ENCODE results near the gene CCDC178.

CCDC178 gene

DNA sequence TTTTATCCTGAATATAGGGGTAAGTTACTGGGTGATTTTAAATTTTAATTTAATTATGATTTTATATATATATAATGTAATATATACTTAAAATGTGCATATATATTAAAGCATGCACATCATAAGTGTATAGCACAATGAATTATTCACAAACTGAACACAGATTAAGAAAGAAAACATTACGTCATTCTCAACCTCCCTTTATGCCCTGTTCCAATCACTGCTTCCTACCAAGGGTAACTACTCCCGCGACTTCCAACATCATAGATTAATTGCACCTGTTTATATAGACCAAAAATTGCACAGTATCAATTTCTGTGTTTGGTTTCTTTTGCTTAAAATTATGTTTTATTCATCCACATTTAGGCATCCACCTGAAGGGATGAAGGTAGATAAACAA is 366.4 kb downstream of the CCDC178 start:
- Histone ChIP-seq H3K9me3 (ENCODE audit: severe bottlenecking) (no peaks in the 10 kb centered on the region), H3K36me3 (ENCODE audit: low read depth) (no peaks in the 10 kb centered on the region), H3K27me3 (ENCODE audit: insufficient read depth, poor library complexity, severe bottlenecking) (no peaks in the 10 kb centered on the region), H3K4me1 (ENCODE audit: insufficient read depth, poor library complexity, severe bottlenecking) (no peaks in the 10 kb centered on the region), H3K4me3 (ENCODE audit: severe bottlenecking) (no peak overlapping the region), H3K27ac (ENCODE audit: poor library complexity, severe bottlenecking) (no peak overlapping the region)
- no peak for ATAC-seq (ENCODE audit: low read depth)
- no peak for DNase-seq (ENCODE audit: low spot score)
- TF ChIP-seq, protein P1, sequence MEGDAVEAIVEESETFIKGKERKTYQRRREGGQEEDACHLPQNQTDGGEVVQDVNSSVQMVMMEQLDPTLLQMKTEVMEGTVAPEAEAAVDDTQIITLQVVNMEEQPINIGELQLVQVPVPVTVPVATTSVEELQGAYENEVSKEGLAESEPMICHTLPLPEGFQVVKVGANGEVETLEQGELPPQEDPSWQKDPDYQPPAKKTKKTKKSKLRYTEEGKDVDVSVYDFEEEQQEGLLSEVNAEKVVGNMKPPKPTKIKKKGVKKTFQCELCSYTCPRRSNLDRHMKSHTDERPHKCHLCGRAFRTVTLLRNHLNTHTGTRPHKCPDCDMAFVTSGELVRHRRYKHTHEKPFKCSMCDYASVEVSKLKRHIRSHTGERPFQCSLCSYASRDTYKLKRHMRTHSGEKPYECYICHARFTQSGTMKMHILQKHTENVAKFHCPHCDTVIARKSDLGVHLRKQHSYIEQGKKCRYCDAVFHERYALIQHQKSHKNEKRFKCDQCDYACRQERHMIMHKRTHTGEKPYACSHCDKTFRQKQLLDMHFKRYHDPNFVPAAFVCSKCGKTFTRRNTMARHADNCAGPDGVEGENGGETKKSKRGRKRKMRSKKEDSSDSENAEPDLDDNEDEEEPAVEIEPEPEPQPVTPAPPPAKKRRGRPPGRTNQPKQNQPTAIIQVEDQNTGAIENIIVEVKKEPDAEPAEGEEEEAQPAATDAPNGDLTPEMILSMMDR (IDR thresholded peaks at IDR 0.05; ENCODE audit: poor library complexity, severe bottlenecking), result no peak

DNA sequence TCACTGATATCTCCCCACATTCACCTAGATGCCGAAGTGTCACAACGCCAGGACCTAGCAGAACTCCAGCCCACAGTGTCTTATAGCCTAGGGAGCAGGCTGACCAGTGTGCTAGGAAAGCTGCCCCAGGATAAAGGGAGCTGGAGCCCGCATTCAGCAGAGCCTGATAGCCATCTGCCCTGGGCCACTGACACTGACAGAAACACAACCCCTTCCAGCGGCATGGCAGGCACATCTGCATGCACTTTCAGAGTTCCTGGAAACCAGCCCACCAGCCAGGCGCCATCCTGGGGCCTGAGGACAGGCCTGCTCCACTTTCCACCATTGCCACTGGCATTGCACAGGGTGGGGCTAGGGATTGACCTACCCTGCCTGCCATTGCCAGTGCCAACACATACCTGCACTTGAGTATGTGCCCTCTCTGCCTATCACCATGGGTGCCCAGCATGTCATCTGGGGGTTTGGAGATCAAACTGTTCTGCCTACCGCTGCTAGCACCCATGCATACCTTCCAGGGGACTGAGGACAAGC is 377.6 kb downstream of the CCDC178 start:
- H3K9me3 ChIP-seq (ENCODE audit: severe bottlenecking), result no peaks in the 10 kb centered on the region
- H3K4me1 ChIP-seq (ENCODE audit: insufficient read depth, poor library complexity, severe bottlenecking), result no peaks in the 10 kb centered on the region
- no peak for DNase-seq (ENCODE audit: low spot score)
- H3K36me3 ChIP-seq (ENCODE audit: low read depth), result no peaks in the 10 kb centered on the region
- H3K4me3 ChIP-seq (ENCODE audit: severe bottlenecking), result no peak overlapping the region
- TF ChIP-seq, protein P1 (IDR thresholded peaks at IDR 0.05; ENCODE audit: poor library complexity, severe bottlenecking), result no peak
- no peak for ATAC-seq (ENCODE audit: low read depth)
- H3K27ac ChIP-seq (ENCODE audit: poor library complexity, severe bottlenecking), result no peak overlapping the region
- H3K27me3 ChIP-seq (ENCODE audit: insufficient read depth, poor library complexity, severe bottlenecking), result no peaks in the 10 kb centered on the region

DNA sequence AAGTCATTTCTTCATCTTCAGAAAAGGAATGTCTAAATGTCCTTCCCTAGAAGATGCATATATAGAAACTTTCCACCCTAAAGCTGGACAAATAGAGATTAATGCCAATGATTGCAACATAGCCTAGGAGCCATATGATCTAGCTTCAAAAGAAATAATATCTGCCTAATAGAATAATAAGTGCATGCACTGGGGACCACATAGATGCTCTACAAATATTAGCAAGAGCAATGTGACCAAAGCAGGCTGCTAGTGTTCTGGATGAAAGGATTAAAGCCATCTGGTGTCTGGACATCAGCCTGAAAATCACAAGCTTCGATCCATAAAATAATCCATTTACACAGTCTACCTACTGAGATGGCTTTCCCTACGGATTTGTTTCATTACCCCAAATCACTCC is 387.6 kb downstream of the CCDC178 start:
- ATAC-seq (ENCODE audit: low read depth), result no peak
- H3K36me3 ChIP-seq (ENCODE audit: low read depth), result no peaks in the 10 kb centered on the region
- no peaks in the 10 kb centered on the region for H3K9me3 ChIP-seq (ENCODE audit: severe bottlenecking)
- no peak overlapping the region for H3K27ac ChIP-seq (ENCODE audit: poor library complexity, severe bottlenecking)
- DNase-seq (ENCODE audit: low spot score), result no peak
- H3K27me3 ChIP-seq (ENCODE audit: insufficient read depth, poor library complexity, severe bottlenecking), result peaks cover 8% of the 10 kb centered on the region
- no peak overlapping the region for H3K4me3 ChIP-seq (ENCODE audit: severe bottlenecking)
- TF ChIP-seq, protein P1 (IDR thresholded peaks at IDR 0.05; ENCODE audit: poor library complexity, severe bottlenecking), result no peak
- no peaks in the 10 kb centered on the region for H3K4me1 ChIP-seq (ENCODE audit: insufficient read depth, poor library complexity, severe bottlenecking)

DNA sequence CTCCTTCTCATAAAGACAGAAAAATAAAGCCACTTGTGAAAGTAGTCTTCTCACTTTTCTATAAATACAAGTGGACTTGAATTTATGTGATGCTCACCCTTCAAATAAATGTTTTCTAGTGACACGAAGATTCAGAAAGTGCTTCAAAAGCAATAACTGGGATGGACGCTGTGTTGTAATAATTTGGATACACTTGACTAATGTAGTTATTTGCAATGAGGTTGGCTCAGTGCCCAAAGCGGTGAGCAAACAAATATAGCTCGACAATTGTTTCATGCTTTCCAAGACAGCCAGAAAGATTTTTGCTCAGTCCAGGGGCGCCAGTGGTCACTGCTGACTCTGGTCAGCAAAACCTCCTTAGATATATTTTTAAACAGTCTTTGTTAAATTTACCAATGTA is 389.1 kb downstream of the CCDC178 start:
- Histone ChIP-seq H3K27ac (ENCODE audit: poor library complexity, severe bottlenecking) (no peak overlapping the region), H3K9me3 (ENCODE audit: severe bottlenecking) (no peaks in the 10 kb centered on the region), H3K36me3 (ENCODE audit: low read depth) (no peaks in the 10 kb centered on the region), H3K4me3 (ENCODE audit: severe bottlenecking) (no peak overlapping the region), H3K4me1 (ENCODE audit: insufficient read depth, poor library complexity, severe bottlenecking) (no peaks in the 10 kb centered on the region), H3K27me3 (ENCODE audit: insufficient read depth, poor library complexity, severe bottlenecking) (peaks cover 11% of the 10 kb centered on the region)
- DNase-seq (ENCODE audit: low spot score), result no peak
- TF ChIP-seq, protein P1 (IDR thresholded peaks at IDR 0.05; ENCODE audit: poor library complexity, severe bottlenecking), result no peak
- ATAC-seq (ENCODE audit: low read depth), result peak; percentile 50

DNA sequence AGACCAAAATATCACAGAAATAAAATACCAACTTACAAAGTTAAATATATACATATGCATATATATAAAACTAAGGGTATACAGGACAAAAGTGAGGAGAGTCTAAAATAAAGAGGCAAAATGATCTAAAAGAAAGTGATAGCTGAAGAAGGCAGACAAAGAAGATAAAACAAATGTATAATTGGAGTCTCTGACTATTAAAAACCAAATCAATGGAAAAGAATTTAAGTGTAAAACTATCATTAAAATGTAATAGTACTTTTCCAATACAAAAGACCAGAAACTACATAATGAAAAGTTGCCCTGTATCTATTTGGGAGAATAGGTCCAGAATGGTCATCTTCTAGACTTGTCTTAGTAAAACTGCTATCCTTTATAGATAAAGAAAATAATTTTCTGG is 400.3 kb downstream of the CCDC178 start:
- Histone ChIP-seq H3K9me3 (ENCODE audit: severe bottlenecking) (no peaks in the 10 kb centered on the region), H3K36me3 (ENCODE audit: low read depth) (no peaks in the 10 kb centered on the region), H3K4me1 (ENCODE audit: insufficient read depth, poor library complexity, severe bottlenecking) (no peaks in the 10 kb centered on the region), H3K4me3 (ENCODE audit: severe bottlenecking) (no peak overlapping the region), H3K27me3 (ENCODE audit: insufficient read depth, poor library complexity, severe bottlenecking) (peaks cover 3% of the 10 kb centered on the region), H3K27ac (ENCODE audit: poor library complexity, severe bottlenecking) (no peak overlapping the region)
- ATAC-seq (ENCODE audit: low read depth) (no peak), DNase-seq (ENCODE audit: low spot score) (no peak)
- TF ChIP-seq, protein P1 (IDR thresholded peaks at IDR 0.05; ENCODE audit: poor library complexity, severe bottlenecking), result no peak
